Breast epithelium (tissue), 3 donors: ENCODE measurements around the gene CLK4.

ENCODE experiments used
- POLR2AphosphoS5 ChIP-seq, 3 donors: sonication (generic); formaldehyde crosslinking; IDR thresholded peaks; one replicate each; pipeline ENCODE4 v1.6.1; 2017; ENCODE audit warnings: antibody characterized with exemption in 3 of 3
- TF ChIP-seq, protein P1 (sequence below), 3 donors: fragments of 450-650 bp; IDR thresholded peaks; one replicate each; pipeline ENCODE4 v1.5.1; 2016 to 2017; ENCODE audit warnings: antibody characterized with exemption in 3 of 3, mild to moderate bottlenecking in 3 of 3, moderate library complexity in 3 of 3

DNA sequence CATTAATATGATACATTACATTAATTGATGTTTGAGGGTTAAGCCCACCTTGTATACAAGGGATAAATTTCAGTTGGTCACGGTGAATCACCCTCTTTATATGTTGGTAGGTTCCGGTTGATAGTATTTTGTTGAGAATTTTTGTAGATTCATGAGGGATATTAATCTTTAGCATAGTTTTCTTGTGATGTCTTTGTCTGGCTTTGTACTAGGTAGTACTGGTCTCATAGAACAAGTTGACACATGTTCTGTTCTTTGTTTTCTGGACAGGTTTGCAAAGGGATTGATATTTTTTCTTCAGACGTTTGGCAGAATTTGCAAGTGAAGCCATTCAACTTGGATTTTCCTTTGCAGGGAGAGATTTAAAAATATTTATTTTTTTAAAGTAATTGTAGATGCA lies 49.1 kb upstream of the CLK4 start:
- TF ChIP-seq, protein P1, sequence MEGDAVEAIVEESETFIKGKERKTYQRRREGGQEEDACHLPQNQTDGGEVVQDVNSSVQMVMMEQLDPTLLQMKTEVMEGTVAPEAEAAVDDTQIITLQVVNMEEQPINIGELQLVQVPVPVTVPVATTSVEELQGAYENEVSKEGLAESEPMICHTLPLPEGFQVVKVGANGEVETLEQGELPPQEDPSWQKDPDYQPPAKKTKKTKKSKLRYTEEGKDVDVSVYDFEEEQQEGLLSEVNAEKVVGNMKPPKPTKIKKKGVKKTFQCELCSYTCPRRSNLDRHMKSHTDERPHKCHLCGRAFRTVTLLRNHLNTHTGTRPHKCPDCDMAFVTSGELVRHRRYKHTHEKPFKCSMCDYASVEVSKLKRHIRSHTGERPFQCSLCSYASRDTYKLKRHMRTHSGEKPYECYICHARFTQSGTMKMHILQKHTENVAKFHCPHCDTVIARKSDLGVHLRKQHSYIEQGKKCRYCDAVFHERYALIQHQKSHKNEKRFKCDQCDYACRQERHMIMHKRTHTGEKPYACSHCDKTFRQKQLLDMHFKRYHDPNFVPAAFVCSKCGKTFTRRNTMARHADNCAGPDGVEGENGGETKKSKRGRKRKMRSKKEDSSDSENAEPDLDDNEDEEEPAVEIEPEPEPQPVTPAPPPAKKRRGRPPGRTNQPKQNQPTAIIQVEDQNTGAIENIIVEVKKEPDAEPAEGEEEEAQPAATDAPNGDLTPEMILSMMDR (IDR thresholded peaks at IDR 0.05): no peak
- no peak for TF ChIP-seq POLR2AphosphoS5 (IDR thresholded peaks at IDR 0.05)
